IgD-negative memory B cell (primary cell): Measurements from ENCODE around the gene SIDT2. TPM values are rescaled to one million over a fixed set of nuclear protein-coding genes. Genes with fewer than 3 reads are reported as not detected.

ENCODE experiments used
- H3K27ac Mint-ChIP-seq, 3 donors: one replicate each; pipeline ENCODE4 v1.8.0; 2020 to 2022; ENCODE audit warnings: mild to moderate bottlenecking in 3 of 3, mixed read lengths in 3 of 3, moderate library complexity in 1 of 3
- H3K27me3 Mint-ChIP-seq: one replicate; pipeline ENCODE4 v1.8.0; 2021; ENCODE audit warnings: mixed read lengths
- H3K36me3 Mint-ChIP-seq: one replicate; pipeline ENCODE4 v1.8.0; 2020; ENCODE audit warnings: mild to moderate bottlenecking, mixed read lengths
- H3K4me1 Mint-ChIP-seq, 3 donors: one replicate each; pipeline ENCODE4 v1.8.0; 2020 to 2022; ENCODE audit warnings: mixed read lengths in 3 of 3, mild to moderate bottlenecking in 1 of 3
- H3K4me3 Mint-ChIP-seq, 4 donors: one replicate each; pipeline ENCODE4 v1.8.0; 2020 to 2022; ENCODE audit warnings: mild to moderate bottlenecking in 4 of 4, mixed read lengths in 4 of 4, moderate library complexity in 3 of 4
- H3K9me3 Mint-ChIP-seq, 3 donors: one replicate each; pipeline ENCODE4 v1.8.0; 2020 to 2021; ENCODE audit warnings: mixed read lengths in 3 of 3, mild to moderate bottlenecking in 1 of 3
- polyA plus RNA-seq: library from polyadenylated mRNA; unstranded; fragments of 300-500 nt; fragmentation: Illumina TruSeq; gene quantifications from one replicate; pipeline ENCODE4 v1.2.3, GENCODE V29; 2021

Gene SIDT2
- polyA plus RNA-seq, 1 donor from 2014 or later: 61.0 TPM

- peak overlapping the region in 2 of 3 donors; percentile 53 to 80 for H3K27ac Mint-ChIP-seq
- peaks cover 12 to 21% (median 15%) of the 10 kb centered on the region in 3 donors for H3K4me1 Mint-ChIP-seq
Observed at GRCh38 chr11:117159892-117160291, 18.7 kb upstream of the SIDT2 start.

GRCh38 chr11:117160826-117161225, 17.7 kb upstream of the SIDT2 start:
- H3K4me1 Mint-ChIP-seq: peaks cover 12 to 18% (median 12%) of the 10 kb centered on the region in 3 donors
- peak overlapping the region in 2 of 3 donors; percentile 27 to 62 for H3K27ac Mint-ChIP-seq
- no peaks in the 10 kb centered on the region for H3K27me3 Mint-ChIP-seq
- H3K4me3 Mint-ChIP-seq: no peak overlapping the region
- no peaks in the 10 kb centered on the region for H3K9me3 Mint-ChIP-seq
- peaks cover 4% of the 10 kb centered on the region for H3K36me3 Mint-ChIP-seq

More at GRCh38 chr11:117159892-117160291, 18.7 kb upstream of the SIDT2 start:
- Mint-ChIP-seq H3K4me3 (peak overlapping the region in 1 of 4 donors; percentile 58), H3K9me3 (no peaks in the 10 kb centered on the region), H3K27me3 (no peaks in the 10 kb centered on the region), H3K36me3 (peaks cover 4% of the 10 kb centered on the region)

GRCh38 chr11:117166491-117166890, 12.1 kb upstream of the SIDT2 start:
- no peak overlapping the region for H3K27ac Mint-ChIP-seq

GRCh38 chr11:117169736-117170135, 8.8 kb upstream of the SIDT2 start:
- Mint-ChIP-seq H3K36me3 (no peaks in the 10 kb centered on the region), H3K4me1 (no peaks in the 10 kb centered on the region), H3K4me3 (no peak overlapping the region), H3K27me3 (no peaks in the 10 kb centered on the region), H3K27ac (no peak overlapping the region), H3K9me3 (no peaks in the 10 kb centered on the region)

More at GRCh38 chr11:117166491-117166890, 12.1 kb upstream of the SIDT2 start:
- H3K4me1 Mint-ChIP-seq: no peaks in the 10 kb centered on the region
- H3K9me3 Mint-ChIP-seq: no peaks in the 10 kb centered on the region
- H3K4me3 Mint-ChIP-seq: no peak overlapping the region
- H3K27me3 Mint-ChIP-seq: no peaks in the 10 kb centered on the region
- H3K36me3 Mint-ChIP-seq: peaks cover 2% of the 10 kb centered on the region

GRCh38 chr11:117170210-117170609, 8.3 kb upstream of the SIDT2 start:
- no peaks in the 10 kb centered on the region for H3K9me3 Mint-ChIP-seq
- H3K27me3 Mint-ChIP-seq: no peaks in the 10 kb centered on the region
- no peaks in the 10 kb centered on the region for H3K4me1 Mint-ChIP-seq
- H3K27ac Mint-ChIP-seq: no peak overlapping the region
- no peaks in the 10 kb centered on the region for H3K36me3 Mint-ChIP-seq
- no peak overlapping the region for H3K4me3 Mint-ChIP-seq

- no peak overlapping the region for H3K4me3 Mint-ChIP-seq
- H3K27ac Mint-ChIP-seq: no peak overlapping the region
- H3K4me1 Mint-ChIP-seq: no peaks in the 10 kb centered on the region
- no peaks in the 10 kb centered on the region for H3K36me3 Mint-ChIP-seq
- no peaks in the 10 kb centered on the region for H3K9me3 Mint-ChIP-seq
- no peaks in the 10 kb centered on the region for H3K27me3 Mint-ChIP-seq
Observed at GRCh38 chr11:117171007-117171403, 7.5 kb upstream of the SIDT2 start.

GRCh38 chr11:117171404-117172061, 7.0 kb upstream of the SIDT2 start:
- Mint-ChIP-seq H3K9me3 (no peaks in the 10 kb centered on the region), H3K27me3 (no peaks in the 10 kb centered on the region), H3K36me3 (no peaks in the 10 kb centered on the region), H3K4me1 (no peaks in the 10 kb centered on the region), H3K27ac (peak overlapping the region; percentile 16 to 76 (median 39)), H3K4me3 (no peak overlapping the region)

GRCh38 chr11:117172724-117173421, 5.7 kb upstream of the SIDT2 start:
- H3K4me1 Mint-ChIP-seq: peaks cover 0 to 3% (median 1%) of the 10 kb centered on the region in 3 donors
- no peaks in the 10 kb centered on the region for H3K27me3 Mint-ChIP-seq
- H3K27ac Mint-ChIP-seq: peak overlapping the region in 2 of 3 donors; percentile 43 to 84
- peak overlapping the region in 1 of 4 donors; percentile 20 for H3K4me3 Mint-ChIP-seq
- H3K36me3 Mint-ChIP-seq: no peaks in the 10 kb centered on the region
- no peaks in the 10 kb centered on the region for H3K9me3 Mint-ChIP-seq

GRCh38 chr11:117175104-117175503, 3.4 kb upstream of the SIDT2 start:
- Mint-ChIP-seq H3K27me3 (no peaks in the 10 kb centered on the region), H3K9me3 (no peaks in the 10 kb centered on the region), H3K27ac (peak overlapping the region in 2 of 3 donors; percentile 28 to 50), H3K36me3 (no peaks in the 10 kb centered on the region), H3K4me3 (no peak overlapping the region), H3K4me1 (peaks cover 13 to 17% (median 13%) of the 10 kb centered on the region in 3 donors)

GRCh38 chr11:117175781-117176180, 2.8 kb upstream of the SIDT2 start:
- Mint-ChIP-seq H3K9me3 (no peaks in the 10 kb centered on the region), H3K27me3 (no peaks in the 10 kb centered on the region), H3K27ac (peak overlapping the region in 1 of 3 donors; percentile 70), H3K36me3 (no peaks in the 10 kb centered on the region), H3K4me1 (peaks cover 18 to 20% (median 19%) of the 10 kb centered on the region in 3 donors), H3K4me3 (peak overlapping the region in 1 of 4 donors; percentile 57)

GRCh38 chr11:117176186-117176585, 2.4 kb upstream of the SIDT2 start:
- Mint-ChIP-seq H3K9me3 (no peaks in the 10 kb centered on the region), H3K4me3 (peak overlapping the region in 2 of 4 donors; percentile 32 to 57), H3K27ac (peak overlapping the region in 1 of 3 donors; percentile 70), H3K4me1 (peaks cover 22 to 24% (median 23%) of the 10 kb centered on the region in 3 donors), H3K27me3 (no peaks in the 10 kb centered on the region), H3K36me3 (no peaks in the 10 kb centered on the region)

- Mint-ChIP-seq H3K4me1 (peaks cover 24 to 27% (median 25%) of the 10 kb centered on the region in 3 donors), H3K27me3 (no peaks in the 10 kb centered on the region), H3K27ac (peak overlapping the region; percentile 89 to 98 (median 96)), H3K9me3 (no peaks in the 10 kb centered on the region), H3K36me3 (no peaks in the 10 kb centered on the region), H3K4me3 (peak overlapping the region; percentile 55 to 99 (median 96))
Observed at GRCh38 chr11:117177534-117178209, 871 bp upstream of the SIDT2 start.

- Mint-ChIP-seq H3K27me3 (no peaks in the 10 kb centered on the region), H3K9me3 (no peaks in the 10 kb centered on the region), H3K36me3 (no peaks in the 10 kb centered on the region), H3K4me1 (peaks cover 26 to 35% (median 27%) of the 10 kb centered on the region in 3 donors), H3K4me3 (peak overlapping the region; percentile 96 to 99 (median 98)), H3K27ac (peak overlapping the region; percentile 89 to 98 (median 94))
Observed at GRCh38 chr11:117179048-117179999, 781 bp downstream of the SIDT2 start.

- no peaks in the 10 kb centered on the region for H3K36me3 Mint-ChIP-seq
- no peaks in the 10 kb centered on the region for H3K9me3 Mint-ChIP-seq
- H3K27ac Mint-ChIP-seq: peak overlapping the region; percentile 89 to 98 (median 94)
- H3K4me3 Mint-ChIP-seq: peak overlapping the region; percentile 96 to 99 (median 98)
- H3K27me3 Mint-ChIP-seq: no peaks in the 10 kb centered on the region
- H3K4me1 Mint-ChIP-seq: peaks cover 26 to 37% (median 27%) of the 10 kb centered on the region in 3 donors
Observed at GRCh38 chr11:117180020-117180419, 1.5 kb downstream of the SIDT2 start.
